ENCODE measurements around the gene PIK3C2A.

DNA sequence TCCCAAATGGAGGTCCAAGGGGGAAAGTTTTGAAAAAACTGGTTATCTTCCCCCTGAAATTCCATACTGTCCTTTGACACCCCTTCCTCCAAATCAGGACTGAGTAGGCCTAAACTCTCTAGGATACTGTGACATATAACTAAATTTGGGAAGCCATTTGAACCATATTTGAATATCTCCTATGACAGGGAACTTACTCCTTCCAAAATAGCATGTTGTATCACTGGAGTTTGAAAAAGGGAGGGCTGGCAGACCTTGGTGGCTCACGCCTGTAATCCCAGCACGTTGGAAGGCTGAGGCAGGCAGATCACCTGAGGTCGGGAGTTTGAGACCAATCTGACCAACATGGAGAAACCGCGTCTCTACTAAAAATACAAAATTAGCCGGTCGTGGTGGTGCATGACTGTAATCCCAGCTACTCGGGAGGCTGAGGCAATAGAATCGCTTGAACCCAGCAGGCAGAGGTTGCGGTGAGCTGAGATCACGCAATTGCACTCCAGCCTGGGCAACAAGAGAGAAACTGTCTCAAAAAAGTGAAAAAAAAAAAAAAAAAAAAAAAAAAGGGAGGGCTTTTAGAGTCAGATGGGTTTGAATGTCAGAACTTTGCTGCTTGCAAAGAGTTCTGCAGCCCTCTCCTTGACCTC is 42.4 kb downstream of the PIK3C2A start:
- TF ChIP-seq, protein P1, sequence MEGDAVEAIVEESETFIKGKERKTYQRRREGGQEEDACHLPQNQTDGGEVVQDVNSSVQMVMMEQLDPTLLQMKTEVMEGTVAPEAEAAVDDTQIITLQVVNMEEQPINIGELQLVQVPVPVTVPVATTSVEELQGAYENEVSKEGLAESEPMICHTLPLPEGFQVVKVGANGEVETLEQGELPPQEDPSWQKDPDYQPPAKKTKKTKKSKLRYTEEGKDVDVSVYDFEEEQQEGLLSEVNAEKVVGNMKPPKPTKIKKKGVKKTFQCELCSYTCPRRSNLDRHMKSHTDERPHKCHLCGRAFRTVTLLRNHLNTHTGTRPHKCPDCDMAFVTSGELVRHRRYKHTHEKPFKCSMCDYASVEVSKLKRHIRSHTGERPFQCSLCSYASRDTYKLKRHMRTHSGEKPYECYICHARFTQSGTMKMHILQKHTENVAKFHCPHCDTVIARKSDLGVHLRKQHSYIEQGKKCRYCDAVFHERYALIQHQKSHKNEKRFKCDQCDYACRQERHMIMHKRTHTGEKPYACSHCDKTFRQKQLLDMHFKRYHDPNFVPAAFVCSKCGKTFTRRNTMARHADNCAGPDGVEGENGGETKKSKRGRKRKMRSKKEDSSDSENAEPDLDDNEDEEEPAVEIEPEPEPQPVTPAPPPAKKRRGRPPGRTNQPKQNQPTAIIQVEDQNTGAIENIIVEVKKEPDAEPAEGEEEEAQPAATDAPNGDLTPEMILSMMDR (IDR thresholded peaks at IDR 0.05) = no peak
- TF ChIP-seq POLR2A (IDR thresholded peaks at IDR 0.05) (no peak), POLR2AphosphoS5 (IDR thresholded peaks at IDR 0.05) (no peak), EP300 (IDR thresholded peaks at IDR 0.05) (no peak)

All from suprapubic skin (tissue), 4 donors.